Central memory CD8-positive, alpha-beta T cell (primary cell): ENCODE data around the gene HIPK2.
"Not testable (repeated sequence)": the region's sequence is repeated elsewhere in the genome, so short reads cannot be mapped to it uniquely, and the experiment has no call there.

ENCODE experiments used
- ATAC-seq: fragments of 150-1000 bp; cut with Tn5 transposase; replicated peaks from 2 replicates; pipeline ENCODE4 v1.10.0; 2022; ENCODE audit warnings: mild to moderate bottlenecking, moderate FRiP score, moderate number of reproducible peaks; ENCODE audit not compliant: poor library complexity, severe bottlenecking; ENCODE audit errors: extremely low read depth
- DNase-seq, 2 donors: peaks; one replicate each; pipeline ENCODE4 v3.0.0; 2021; ENCODE audit warnings: low spot score in 2 of 2
- H3K27ac Mint-ChIP-seq: one replicate; pipeline ENCODE4 v1.8.0; 2022; ENCODE audit warnings: low read depth, mild to moderate bottlenecking, moderate library complexity, mixed read lengths
- H3K27me3 Mint-ChIP-seq: one replicate; pipeline ENCODE4 v1.8.0; 2022; ENCODE audit warnings: mixed read lengths
- H3K36me3 Mint-ChIP-seq: one replicate; pipeline ENCODE4 v1.8.0; 2022; ENCODE audit warnings: mild to moderate bottlenecking, moderate library complexity, mixed read lengths; ENCODE audit not compliant: insufficient read depth
- H3K4me1 Mint-ChIP-seq: one replicate; pipeline ENCODE4 v1.8.0; 2022; ENCODE audit warnings: mixed read lengths
- H3K4me3 Mint-ChIP-seq: one replicate; pipeline ENCODE4 v1.8.0; 2022; ENCODE audit warnings: mild to moderate bottlenecking, moderate library complexity, mixed read lengths
- H3K9me3 Mint-ChIP-seq: one replicate; pipeline ENCODE4 v1.8.0; 2022; ENCODE audit warnings: mixed read lengths

Gene HIPK2

GRCh38 chr7:139670662-139671061 is 107.1 kb downstream of the HIPK2 start:
- not testable (repeated sequence) for H3K9me3 Mint-ChIP-seq, H3K36me3 Mint-ChIP-seq, DNase-seq, ATAC-seq, H3K4me3 Mint-ChIP-seq, H3K27ac Mint-ChIP-seq, H3K27me3 Mint-ChIP-seq
- H3K4me1 Mint-ChIP-seq = peaks cover 10% of the 10 kb centered on the region

GRCh38 chr7:139669106-139670061 is 108.4 kb downstream of the HIPK2 start:
- no peaks in the 10 kb centered on the region for H3K27me3 Mint-ChIP-seq
- no peaks in the 10 kb centered on the region for H3K4me1 Mint-ChIP-seq
- H3K9me3 Mint-ChIP-seq = no peaks in the 10 kb centered on the region
- H3K4me3 Mint-ChIP-seq = no peak overlapping the region
- no peak for ATAC-seq
- peaks cover 1% of the 10 kb centered on the region for H3K36me3 Mint-ChIP-seq
- DNase-seq = no peak
- no peak overlapping the region for H3K27ac Mint-ChIP-seq

- ATAC-seq (no peak), DNase-seq (no peak)
- Mint-ChIP-seq H3K4me3 (no peak overlapping the region), H3K36me3 (no peaks in the 10 kb centered on the region), H3K4me1 (peaks cover 12% of the 10 kb centered on the region), H3K27me3 (no peaks in the 10 kb centered on the region), H3K9me3 (no peaks in the 10 kb centered on the region), H3K27ac (no peak overlapping the region)
These were observed 110.4 kb downstream of the HIPK2 start for GRCh38 chr7:139667377-139667776.

- H3K27me3 Mint-ChIP-seq = no peaks in the 10 kb centered on the region
- peaks cover 19% of the 10 kb centered on the region for H3K4me1 Mint-ChIP-seq
- H3K4me3 Mint-ChIP-seq = no peak overlapping the region
- DNase-seq (no peak), ATAC-seq (no peak)
- H3K9me3 Mint-ChIP-seq = no peaks in the 10 kb centered on the region
- H3K27ac Mint-ChIP-seq = no peak overlapping the region
- no peaks in the 10 kb centered on the region for H3K36me3 Mint-ChIP-seq
These were observed 111.3 kb downstream of the HIPK2 start for GRCh38 chr7:139666501-139666900.

- no peak overlapping the region for H3K4me3 Mint-ChIP-seq
- DNase-seq (no peak), ATAC-seq (no peak)
- no peak overlapping the region for H3K27ac Mint-ChIP-seq
- H3K27me3 Mint-ChIP-seq = no peaks in the 10 kb centered on the region
- no peaks in the 10 kb centered on the region for H3K9me3 Mint-ChIP-seq
- no peaks in the 10 kb centered on the region for H3K36me3 Mint-ChIP-seq
- peaks cover 23% of the 10 kb centered on the region for H3K4me1 Mint-ChIP-seq
These were observed 113.4 kb downstream of the HIPK2 start for GRCh38 chr7:139664434-139664833.

GRCh38 chr7:139663608-139664177 is 114.1 kb downstream of the HIPK2 start:
- Mint-ChIP-seq H3K27ac (no peak overlapping the region), H3K4me1 (peaks cover 23% of the 10 kb centered on the region), H3K4me3 (no peak overlapping the region), H3K9me3 (no peaks in the 10 kb centered on the region), H3K27me3 (no peaks in the 10 kb centered on the region), H3K36me3 (no peaks in the 10 kb centered on the region)
- ATAC-seq = no peak
- DNase-seq = no peak

GRCh38 chr7:139661903-139662302 is 115.9 kb downstream of the HIPK2 start:
- H3K4me1 Mint-ChIP-seq = peaks cover 23% of the 10 kb centered on the region
- no peaks in the 10 kb centered on the region for H3K27me3 Mint-ChIP-seq
- no peak for ATAC-seq
- H3K9me3 Mint-ChIP-seq = no peaks in the 10 kb centered on the region
- no peak for DNase-seq
- H3K27ac Mint-ChIP-seq = no peak overlapping the region
- H3K4me3 Mint-ChIP-seq = no peak overlapping the region
- no peaks in the 10 kb centered on the region for H3K36me3 Mint-ChIP-seq

- Mint-ChIP-seq H3K36me3 (no peaks in the 10 kb centered on the region), H3K9me3 (no peaks in the 10 kb centered on the region), H3K4me3 (no peak overlapping the region), H3K27me3 (no peaks in the 10 kb centered on the region), H3K4me1 (peaks cover 23% of the 10 kb centered on the region), H3K27ac (no peak overlapping the region)
- DNase-seq (no peak), ATAC-seq (no peak)
These were observed 116.8 kb downstream of the HIPK2 start for GRCh38 chr7:139661043-139661440.

GRCh38 chr7:139660317-139661042 is 117.3 kb downstream of the HIPK2 start:
- Mint-ChIP-seq H3K4me3 (no peak overlapping the region), H3K27me3 (no peaks in the 10 kb centered on the region), H3K4me1 (peaks cover 23% of the 10 kb centered on the region), H3K27ac (no peak overlapping the region), H3K9me3 (no peaks in the 10 kb centered on the region), H3K36me3 (no peaks in the 10 kb centered on the region)
- DNase-seq (no peak), ATAC-seq (no peak)

- Mint-ChIP-seq H3K27ac (no peak overlapping the region), H3K4me3 (no peak overlapping the region), H3K4me1 (peaks cover 23% of the 10 kb centered on the region), H3K27me3 (no peaks in the 10 kb centered on the region), H3K36me3 (no peaks in the 10 kb centered on the region), H3K9me3 (no peaks in the 10 kb centered on the region)
- ATAC-seq (no peak), DNase-seq (no peak)
These were observed 117.9 kb downstream of the HIPK2 start for GRCh38 chr7:139659922-139660316.

GRCh38 chr7:139658908-139659675 is 118.7 kb downstream of the HIPK2 start:
- Mint-ChIP-seq H3K9me3 (no peaks in the 10 kb centered on the region), H3K4me1 (peaks cover 22% of the 10 kb centered on the region), H3K27ac (no peak overlapping the region), H3K4me3 (no peak overlapping the region), H3K36me3 (no peaks in the 10 kb centered on the region), H3K27me3 (no peaks in the 10 kb centered on the region)
- no peak for DNase-seq
- no peak for ATAC-seq

- DNase-seq (no peak), ATAC-seq (no peak)
- H3K36me3 Mint-ChIP-seq = no peaks in the 10 kb centered on the region
- H3K27ac Mint-ChIP-seq = no peak overlapping the region
- no peaks in the 10 kb centered on the region for H3K9me3 Mint-ChIP-seq
- H3K27me3 Mint-ChIP-seq = no peaks in the 10 kb centered on the region
- H3K4me1 Mint-ChIP-seq = peaks cover 17% of the 10 kb centered on the region
- H3K4me3 Mint-ChIP-seq = no peak overlapping the region
These were observed 119.5 kb downstream of the HIPK2 start for GRCh38 chr7:139658296-139658695.
